Natural killer cell (primary cell): Measurements from ENCODE around the gene PLD1. TPM values are rescaled to one million over a fixed set of nuclear protein-coding genes. Genes with fewer than 3 reads are reported as not detected.

Experiments used
- ATAC-seq, 3 donors: fragments of 150-1000 bp in 2 of 3; fragments of 200-7000 bp in 1 of 3; cut with Tn5 transposase; 1 replicate in 1 of 3; 2 replicates in 2 of 3; pipeline ENCODE4 v1.10.0; 2021; ENCODE audit warnings: mild to moderate bottlenecking in 2 of 3, moderate library complexity in 2 of 3
- DNase-seq, 2 donors: peaks; one replicate each; pipeline versions ENCODE4 v3.0.0 to v3.0.0-alpha.2; 2013 to 2021; ENCODE audit warnings: mixed read lengths in 1 of 2
- H3K27ac ChIP-seq: one replicate; pipeline ENCODE4 v1.5.1; 2013; ENCODE audit warnings: mild to moderate bottlenecking, low read length
- H3K27me3 ChIP-seq: one replicate; pipeline ENCODE4 v1.6.1; 2013; ENCODE audit warnings: low read length; ENCODE audit not compliant: control insufficient read depth, insufficient read depth
- H3K36me3 ChIP-seq: one replicate; pipeline ENCODE4 v1.6.1; 2013; ENCODE audit warnings: low read length; ENCODE audit not compliant: control insufficient read depth, insufficient read depth
- H3K4me1 ChIP-seq: one replicate; pipeline ENCODE4 v1.6.1; 2013; ENCODE audit warnings: low read length; ENCODE audit not compliant: control insufficient read depth, insufficient read depth
- H3K4me3 ChIP-seq: one replicate; pipeline ENCODE4 v1.5.1; 2013; ENCODE audit warnings: low read length
- H3K9me3 ChIP-seq: one replicate; pipeline ENCODE4 v1.6.1; 2013; ENCODE audit warnings: low read length; ENCODE audit not compliant: control insufficient read depth, insufficient read depth
- H3K27ac Mint-ChIP-seq, 2 donors: one replicate each; pipeline ENCODE4 v1.8.0; 2022; ENCODE audit warnings: mild to moderate bottlenecking in 2 of 2, mixed read lengths in 2 of 2, moderate library complexity in 1 of 2
- H3K27me3 Mint-ChIP-seq, 2 donors: one replicate each; pipeline ENCODE4 v1.8.0; 2022; ENCODE audit warnings: low read depth in 2 of 2, mixed read lengths in 2 of 2
- H3K36me3 Mint-ChIP-seq: one replicate; pipeline ENCODE4 v1.8.0; 2022; ENCODE audit warnings: mixed read lengths
- H3K4me1 Mint-ChIP-seq, 2 donors: one replicate each; pipeline ENCODE4 v1.8.0; 2022; ENCODE audit warnings: mixed read lengths in 2 of 2
- H3K4me3 Mint-ChIP-seq: one replicate; pipeline ENCODE4 v1.8.0; 2022; ENCODE audit warnings: mild to moderate bottlenecking, moderate library complexity, mixed read lengths
- H3K9me3 Mint-ChIP-seq, 2 donors: one replicate each; pipeline ENCODE4 v1.8.0; 2022; ENCODE audit warnings: mixed read lengths in 2 of 2
- WGBS: methylation state at CpG from one replicate; pipeline ENCODE4 v1.1.7; 2013; ENCODE audit warnings: missing lambda C conversion rate; ENCODE audit not compliant: insufficient coverage; 5-methylcytosine and 5-hydroxymethylcytosine counted together
- intact Hi-C: fragments of 100-400 bp; cut with micrococcal nuclease; formaldehyde crosslinking; loops from one replicate; pipeline ENCODE4 v1.14.2; 2022
- total RNA-seq, 4 donors: library from RNA; stranded (reverse); fragments of 120-200 nt in 1 of 4; gene quantifications; one replicate each; pipeline versions ENCODE4 v1.2.3 to v1.2.4, GENCODE V29; 2013 to 2022
- TF ChIP-seq, protein P1 (sequence below): fragments of 200-600 bp; IDR thresholded peaks from one replicate; pipeline ENCODE4 v1.8.0; 2022; ENCODE audit warnings: antibody characterized with exemption

The PLD1 gene
- total RNA-seq, 3 donors from 2014 or later (not counting 1 experiment from before 2014, with no cell fraction given), result 13.2 to 26.3 (median 17.1) TPM

DNA sequence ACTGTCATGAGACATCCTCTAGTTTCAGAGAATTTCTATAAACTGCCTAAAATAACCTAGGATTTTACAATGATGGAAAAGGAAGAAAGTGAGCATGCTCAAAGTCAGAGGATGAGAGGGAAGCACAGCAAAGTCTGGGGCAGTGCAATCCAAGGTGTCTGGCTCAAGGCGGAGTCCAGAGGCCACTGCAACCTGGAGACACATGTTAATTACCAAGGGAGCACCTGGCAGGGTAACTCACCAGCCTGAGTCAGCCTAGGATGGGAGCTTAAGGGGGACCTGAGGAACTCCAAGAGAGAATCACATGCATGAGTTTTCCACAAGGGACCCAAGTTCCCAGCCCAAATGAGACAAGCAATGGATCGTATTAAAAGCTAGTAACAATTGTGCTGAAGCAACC lies 49.8 kb downstream of the PLD1 start:
- ATAC-seq (no peak), DNase-seq (no peak)
- no peaks in the 10 kb centered on the region for H3K9me3 ChIP-seq
- H3K27ac Mint-ChIP-seq, result no peak overlapping the region
- H3K27ac ChIP-seq, result no peak overlapping the region
- H3K4me3 ChIP-seq, result no peak overlapping the region
- H3K36me3 ChIP-seq, result no peaks in the 10 kb centered on the region
- H3K27me3 ChIP-seq, result peaks cover 4% of the 10 kb centered on the region
- H3K27me3 Mint-ChIP-seq, result no peaks in the 10 kb centered on the region
- intact Hi-C loops, result no loop called here
- H3K4me3 Mint-ChIP-seq, result no peak overlapping the region
- H3K4me1 Mint-ChIP-seq, result peaks cover 0 to 4% of the 10 kb centered on the region in 2 donors
- 98% methylated on average over 2 of the region's 2 CpGs for WGBS
- TF ChIP-seq, protein P1, sequence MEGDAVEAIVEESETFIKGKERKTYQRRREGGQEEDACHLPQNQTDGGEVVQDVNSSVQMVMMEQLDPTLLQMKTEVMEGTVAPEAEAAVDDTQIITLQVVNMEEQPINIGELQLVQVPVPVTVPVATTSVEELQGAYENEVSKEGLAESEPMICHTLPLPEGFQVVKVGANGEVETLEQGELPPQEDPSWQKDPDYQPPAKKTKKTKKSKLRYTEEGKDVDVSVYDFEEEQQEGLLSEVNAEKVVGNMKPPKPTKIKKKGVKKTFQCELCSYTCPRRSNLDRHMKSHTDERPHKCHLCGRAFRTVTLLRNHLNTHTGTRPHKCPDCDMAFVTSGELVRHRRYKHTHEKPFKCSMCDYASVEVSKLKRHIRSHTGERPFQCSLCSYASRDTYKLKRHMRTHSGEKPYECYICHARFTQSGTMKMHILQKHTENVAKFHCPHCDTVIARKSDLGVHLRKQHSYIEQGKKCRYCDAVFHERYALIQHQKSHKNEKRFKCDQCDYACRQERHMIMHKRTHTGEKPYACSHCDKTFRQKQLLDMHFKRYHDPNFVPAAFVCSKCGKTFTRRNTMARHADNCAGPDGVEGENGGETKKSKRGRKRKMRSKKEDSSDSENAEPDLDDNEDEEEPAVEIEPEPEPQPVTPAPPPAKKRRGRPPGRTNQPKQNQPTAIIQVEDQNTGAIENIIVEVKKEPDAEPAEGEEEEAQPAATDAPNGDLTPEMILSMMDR, result no peak
- no peaks in the 10 kb centered on the region for H3K9me3 Mint-ChIP-seq
- no peaks in the 10 kb centered on the region for H3K36me3 Mint-ChIP-seq
- H3K4me1 ChIP-seq, result no peaks in the 10 kb centered on the region

DNA sequence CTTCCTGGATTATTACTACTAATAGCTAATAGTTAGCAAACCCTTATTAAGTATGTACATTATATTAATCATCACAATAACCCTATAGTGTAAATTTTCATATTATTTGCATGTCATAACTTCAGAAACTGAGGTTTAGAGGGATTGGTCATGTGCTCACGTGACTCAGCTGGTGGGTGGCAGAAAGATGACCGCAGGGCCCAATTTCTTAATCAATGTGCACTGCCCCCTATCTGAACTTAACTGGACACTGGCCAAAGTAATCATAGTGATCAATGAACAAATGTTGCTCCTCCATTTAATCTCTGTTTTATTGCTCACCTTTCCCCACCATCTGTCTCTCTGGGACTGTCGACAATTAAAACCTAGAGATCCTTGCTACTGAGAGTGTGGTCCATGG lies 52.2 kb downstream of the PLD1 start:
- H3K9me3 Mint-ChIP-seq, result no peaks in the 10 kb centered on the region
- Histone ChIP-seq H3K27ac (no peak overlapping the region), H3K4me1 (no peaks in the 10 kb centered on the region), H3K9me3 (no peaks in the 10 kb centered on the region), H3K4me3 (no peak overlapping the region), H3K36me3 (no peaks in the 10 kb centered on the region), H3K27me3 (peaks cover 4% of the 10 kb centered on the region)
- TF ChIP-seq, protein P1, result no peak
- H3K36me3 Mint-ChIP-seq, result no peaks in the 10 kb centered on the region
- no peak for ATAC-seq
- intact Hi-C loops, result no loop called here
- DNase-seq, result no peak
- H3K4me1 Mint-ChIP-seq, result peaks cover 0 to 4% of the 10 kb centered on the region in 2 donors
- no peaks in the 10 kb centered on the region for H3K27me3 Mint-ChIP-seq
- WGBS, result 95% methylated on average over 3 of the region's 3 CpGs
- H3K27ac Mint-ChIP-seq, result no peak overlapping the region
- H3K4me3 Mint-ChIP-seq, result no peak overlapping the region

DNA sequence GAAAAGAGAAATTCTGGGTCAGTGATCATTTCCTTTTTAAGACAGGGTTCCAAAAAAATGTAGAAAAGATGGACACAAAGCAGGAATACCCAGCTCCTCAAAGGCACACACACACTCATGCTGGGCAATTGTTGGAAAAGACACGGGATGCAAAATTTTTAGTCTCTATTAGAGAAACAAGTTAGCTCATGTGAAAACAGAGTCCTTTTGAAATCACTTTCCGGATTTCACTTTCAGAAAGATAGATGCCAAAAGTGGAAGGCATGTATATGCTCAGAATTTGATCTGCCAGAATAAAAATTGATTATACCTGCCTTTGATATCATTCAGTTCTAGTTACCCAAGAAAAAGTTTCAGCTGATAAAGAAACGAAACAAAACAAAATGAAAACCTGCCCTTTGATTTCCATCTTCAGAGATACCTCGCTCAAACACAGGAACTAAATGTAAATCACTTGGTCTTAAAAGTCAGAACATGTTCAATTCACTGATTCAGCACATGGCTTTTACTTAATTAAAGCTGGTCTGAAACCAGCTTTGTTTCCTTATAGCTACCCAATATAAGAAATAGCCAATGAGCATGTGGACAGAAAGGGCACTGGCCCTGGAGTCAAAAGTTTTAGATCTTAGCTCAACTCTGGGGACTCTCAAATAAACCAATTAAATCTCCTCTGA lies 52.8 kb downstream of the PLD1 start:
- 94% methylated on average over 4 of the region's 4 CpGs for WGBS

More for the DNA sequence above, 52.8 kb downstream of the PLD1 start:
- H3K27ac ChIP-seq, result no peak overlapping the region
- H3K4me1 ChIP-seq, result no peaks in the 10 kb centered on the region
- H3K4me1 Mint-ChIP-seq, result peaks cover 0 to 4% of the 10 kb centered on the region in 2 donors
- ATAC-seq (no peak), DNase-seq (no peak)
- H3K36me3 Mint-ChIP-seq, result no peaks in the 10 kb centered on the region
- TF ChIP-seq, protein P1, result no peak
- intact Hi-C loops, result no loop called here
- H3K36me3 ChIP-seq, result no peaks in the 10 kb centered on the region
- no peak overlapping the region for H3K27ac Mint-ChIP-seq
- no peak overlapping the region for H3K4me3 Mint-ChIP-seq
- no peaks in the 10 kb centered on the region for H3K27me3 Mint-ChIP-seq
- no peak overlapping the region for H3K4me3 ChIP-seq
- H3K9me3 Mint-ChIP-seq, result no peaks in the 10 kb centered on the region
- no peaks in the 10 kb centered on the region for H3K9me3 ChIP-seq
- H3K27me3 ChIP-seq, result peaks cover 4% of the 10 kb centered on the region
